DMS153 treated with DMSO at 0.1 percent for 48 hours (cell line): ENCODE results near the gene CFAP92.
A peak's percentile ranks its signal among the peaks of the same experiment; 100 is the strongest.

Source experiments
- DNase-seq: peaks from one replicate; lab custom pipeline; 2025; ENCODE audit not compliant: unreplicated experiment; lab: John Stamatoyannopoulos, UW

Gene CFAP92

DNA sequence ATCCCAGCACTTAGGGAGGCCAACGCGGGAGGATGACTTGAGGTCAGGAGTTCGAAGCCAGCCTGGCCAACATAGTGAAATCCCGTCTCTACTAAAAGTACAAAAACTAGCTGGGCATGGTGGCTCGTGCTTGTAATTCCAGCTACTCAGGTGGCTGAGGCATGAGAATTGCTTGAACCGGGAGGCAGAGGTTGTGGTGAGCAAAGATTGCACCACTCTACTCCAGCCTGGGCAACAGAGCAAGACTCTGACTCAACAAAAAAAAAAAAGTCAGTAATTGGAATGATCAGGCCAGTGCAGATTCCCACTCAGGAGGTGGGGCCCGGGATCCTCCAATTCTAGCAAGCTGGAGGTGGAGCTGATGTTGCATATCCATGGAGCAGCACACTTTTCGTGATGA, 5.6 kb downstream of the CFAP92 start:
- no peak for DNase-seq

DNA sequence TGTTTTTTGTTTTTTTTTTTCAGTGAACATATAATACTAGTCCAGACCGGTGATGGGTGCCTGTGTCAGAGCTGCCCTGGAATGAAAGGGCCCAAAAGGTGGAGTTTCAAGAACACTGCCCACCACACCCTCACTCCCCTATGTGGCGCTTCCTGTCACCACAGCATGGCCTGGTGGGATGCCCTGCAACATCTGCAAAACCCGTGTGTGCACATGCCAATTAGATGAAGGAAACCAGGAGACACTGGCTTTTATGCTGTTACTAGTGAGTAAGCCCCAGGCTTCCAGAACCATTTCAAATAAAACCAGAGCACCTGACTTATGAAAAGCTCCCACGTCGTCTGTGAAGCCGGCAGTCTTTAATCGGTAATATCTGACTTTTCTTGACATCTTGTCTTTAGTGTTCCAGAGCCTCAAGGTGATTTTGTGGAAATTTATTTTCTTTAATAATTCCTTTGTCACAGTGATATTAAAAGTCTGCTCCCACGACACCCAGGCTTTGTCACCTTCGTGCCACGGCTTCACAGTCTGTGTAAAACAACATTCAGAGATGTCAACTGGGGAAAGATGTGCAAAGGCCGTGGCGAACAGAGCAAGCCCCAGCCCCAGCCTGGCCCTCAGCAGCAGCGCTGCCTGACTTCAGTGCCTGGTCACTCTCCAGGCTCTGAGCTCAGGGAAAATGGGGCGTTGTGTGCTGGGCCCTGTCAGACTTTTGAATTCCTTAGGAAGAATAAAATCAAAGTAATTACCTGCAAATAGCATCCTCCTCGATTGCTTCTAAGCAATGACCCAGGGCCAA, 6.4 kb downstream of the CFAP92 start:
- DNase-seq, result no peak

DNA sequence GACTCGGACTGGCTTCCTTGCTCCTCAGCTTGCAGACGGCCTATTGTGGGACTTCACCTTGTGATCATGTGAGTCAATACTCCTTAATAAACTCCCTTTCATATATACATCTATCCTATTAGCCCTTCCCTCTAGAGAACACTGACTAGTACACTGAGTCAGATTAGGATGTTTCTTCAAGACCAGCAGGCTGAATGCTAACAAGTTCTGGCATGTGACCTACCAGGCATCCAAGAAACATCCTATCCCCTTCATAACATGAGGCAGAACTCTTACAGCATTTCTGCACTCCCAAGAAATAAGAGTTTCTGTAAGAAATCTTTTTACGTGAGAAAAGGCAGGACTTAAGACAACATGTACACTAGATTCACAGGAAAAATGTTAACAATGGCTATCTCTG, 9.3 kb downstream of the CFAP92 start:
- DNase-seq, result no peak

DNA sequence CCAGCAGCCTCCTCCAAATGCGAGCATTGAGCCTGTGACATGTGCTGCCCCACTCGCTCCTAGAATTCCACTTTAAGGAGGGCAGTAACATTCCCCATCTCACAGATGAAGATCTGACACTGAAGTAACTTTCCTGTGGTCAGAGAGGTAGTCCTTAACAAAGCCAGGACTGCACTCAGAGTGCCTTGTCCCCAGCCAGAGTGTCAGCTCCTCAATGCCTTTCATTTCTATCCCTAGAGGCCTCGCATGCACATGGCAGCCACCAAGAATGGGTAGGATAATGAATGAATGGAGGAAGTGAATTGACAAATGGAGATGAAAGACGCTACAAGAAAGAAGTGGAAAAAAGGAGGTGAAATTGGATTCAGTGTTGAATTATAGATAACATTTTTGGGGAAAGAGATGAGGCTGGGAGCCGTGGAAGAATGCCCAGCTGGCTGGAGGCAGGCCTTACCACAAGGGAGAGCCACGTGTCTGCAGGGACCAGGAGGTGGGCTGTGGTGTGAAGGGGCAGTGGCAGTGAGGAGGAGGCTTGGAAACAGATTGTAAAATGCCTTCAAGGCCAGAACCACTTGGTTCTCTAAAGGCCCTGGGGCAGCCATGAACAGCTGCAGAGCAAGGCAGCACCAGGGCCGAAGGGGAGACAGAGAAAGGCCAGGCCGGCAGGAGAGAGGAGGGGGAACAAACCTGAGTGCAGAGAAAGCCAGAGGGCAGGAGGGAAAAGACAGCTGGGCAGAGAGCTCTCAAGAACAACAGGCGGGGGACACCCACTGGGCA, 10.4 kb downstream of the CFAP92 start:
- DNase-seq, result no peak

DNA sequence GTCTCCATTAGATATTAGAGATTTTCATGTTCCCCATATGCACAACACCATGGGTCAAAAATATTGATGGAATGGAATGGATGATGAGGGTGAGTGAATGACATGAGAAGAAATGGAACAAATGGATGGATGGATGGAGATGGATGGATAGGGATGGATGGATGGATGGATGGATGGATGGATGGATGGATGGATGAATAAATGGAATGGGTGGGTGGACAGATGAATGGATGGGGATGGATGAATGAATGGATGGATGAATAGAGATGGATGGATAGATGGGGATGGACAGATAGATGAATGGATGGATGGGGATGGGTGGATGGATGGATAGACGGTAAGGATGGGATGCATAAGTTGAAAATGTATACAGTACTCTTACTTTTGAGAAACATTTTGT, 18.6 kb downstream of the CFAP92 start:
- DNase-seq, result no peak

DNA sequence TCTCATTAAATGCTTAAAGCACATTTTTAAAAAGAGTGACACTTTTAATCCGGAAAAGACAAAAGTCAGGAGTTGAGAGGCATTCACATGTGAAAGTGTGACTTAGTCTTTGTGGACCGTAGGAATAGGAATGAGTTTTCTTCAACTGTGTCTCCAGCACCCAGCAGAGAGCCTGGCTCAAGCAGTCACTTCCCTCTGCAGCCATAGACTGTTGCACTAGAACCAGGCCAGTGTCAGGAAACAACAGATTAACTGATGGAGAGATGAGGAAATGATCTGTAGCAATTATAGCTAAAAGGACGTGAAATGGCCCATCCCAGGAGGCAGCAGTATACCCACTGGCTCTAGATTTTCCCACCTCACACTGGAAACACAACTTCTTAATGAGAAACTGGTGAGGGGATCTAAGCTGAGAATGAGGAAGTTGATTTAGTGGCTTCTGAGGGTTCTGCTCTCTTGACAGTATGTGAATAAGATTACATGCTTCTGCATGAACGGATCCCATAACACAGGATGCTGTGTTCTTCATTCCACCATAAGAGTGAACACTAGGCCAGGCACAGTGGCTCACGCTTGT, 19.8 kb downstream of the CFAP92 start:
- DNase-seq, result no peak

DNA sequence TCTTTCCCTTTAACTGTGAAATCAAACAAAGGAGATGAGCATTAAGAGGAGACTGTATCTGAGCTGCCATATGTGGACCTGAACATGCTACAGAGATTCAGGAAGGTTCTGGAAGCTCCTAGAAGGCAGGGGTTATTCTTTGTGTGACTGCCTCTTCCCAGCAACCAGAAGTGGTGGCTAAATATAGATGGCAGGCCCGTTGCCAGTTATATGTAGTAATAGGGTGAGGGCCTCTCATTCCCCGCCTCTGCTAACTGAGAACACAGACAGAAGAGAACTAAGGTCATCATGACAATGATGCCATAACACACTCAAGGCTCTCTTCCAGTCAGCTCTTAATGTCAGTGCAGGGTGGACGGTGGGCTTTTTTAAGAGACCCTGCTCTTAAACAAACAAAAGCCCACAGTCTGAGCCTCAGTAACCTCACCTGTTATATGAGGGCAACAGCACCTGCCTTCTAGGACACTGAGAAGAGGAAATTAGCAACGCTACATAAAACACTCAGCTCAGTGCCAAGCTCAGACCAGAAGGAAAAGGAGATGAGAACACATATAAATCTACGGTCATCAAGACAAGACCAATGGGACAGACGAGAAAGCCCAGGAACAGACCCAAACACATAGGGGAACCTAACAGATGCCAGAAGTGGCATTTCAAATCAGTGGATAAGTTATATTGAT, 22.3 kb downstream of the CFAP92 start:
- no peak for DNase-seq

DNA sequence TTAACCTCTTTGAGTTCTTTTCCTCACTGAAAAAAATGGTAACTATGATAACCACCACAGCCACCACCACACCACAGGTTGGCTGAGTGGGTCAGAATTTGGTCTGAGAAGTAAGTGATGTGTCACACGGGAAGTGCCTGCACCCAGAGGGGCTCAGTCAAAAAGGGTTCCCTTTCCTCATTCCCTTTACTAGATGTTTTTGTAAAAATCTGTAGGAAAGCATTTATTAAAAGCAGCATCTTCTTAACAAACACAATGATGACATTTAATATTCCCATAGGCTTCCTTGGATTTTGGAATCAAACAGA, 23.2 kb downstream of the CFAP92 start:
- no peak for DNase-seq

DNA sequence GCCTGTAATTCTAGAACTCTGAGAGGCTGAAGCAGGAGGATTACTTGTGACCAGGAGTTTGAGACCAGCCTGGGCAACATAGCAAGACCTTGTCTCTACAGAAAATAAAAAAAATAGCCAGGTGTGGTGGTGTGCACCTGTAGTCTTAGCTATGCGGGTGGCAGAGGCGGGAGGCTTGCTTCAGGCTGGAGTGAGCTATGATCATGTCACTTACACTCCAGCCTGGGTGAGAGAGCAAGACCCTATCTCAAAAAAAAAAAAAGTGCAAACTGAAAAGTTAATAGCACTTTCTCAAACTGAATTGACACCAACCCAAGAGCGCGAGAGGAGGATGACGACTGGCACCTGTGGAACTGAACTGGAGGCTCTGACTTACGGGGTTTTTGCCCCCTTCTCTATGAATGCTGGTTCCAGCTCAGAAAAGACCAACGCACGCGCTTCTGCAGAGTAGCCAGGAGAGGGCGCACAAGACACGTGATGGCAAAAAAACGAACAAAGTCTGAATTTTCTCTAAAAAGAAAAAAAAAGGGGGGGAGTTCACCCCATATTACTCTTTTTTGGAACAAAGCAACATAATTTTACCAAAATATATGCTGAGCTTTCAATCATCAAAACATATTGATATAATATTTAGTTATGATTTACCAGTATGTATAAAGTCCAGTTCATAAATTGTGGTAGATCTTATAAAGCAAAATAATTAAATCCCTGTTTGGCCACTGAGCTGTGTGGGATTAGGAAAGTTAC, 23.7 kb downstream of the CFAP92 start:
- peak; percentile 31 for DNase-seq

DNA sequence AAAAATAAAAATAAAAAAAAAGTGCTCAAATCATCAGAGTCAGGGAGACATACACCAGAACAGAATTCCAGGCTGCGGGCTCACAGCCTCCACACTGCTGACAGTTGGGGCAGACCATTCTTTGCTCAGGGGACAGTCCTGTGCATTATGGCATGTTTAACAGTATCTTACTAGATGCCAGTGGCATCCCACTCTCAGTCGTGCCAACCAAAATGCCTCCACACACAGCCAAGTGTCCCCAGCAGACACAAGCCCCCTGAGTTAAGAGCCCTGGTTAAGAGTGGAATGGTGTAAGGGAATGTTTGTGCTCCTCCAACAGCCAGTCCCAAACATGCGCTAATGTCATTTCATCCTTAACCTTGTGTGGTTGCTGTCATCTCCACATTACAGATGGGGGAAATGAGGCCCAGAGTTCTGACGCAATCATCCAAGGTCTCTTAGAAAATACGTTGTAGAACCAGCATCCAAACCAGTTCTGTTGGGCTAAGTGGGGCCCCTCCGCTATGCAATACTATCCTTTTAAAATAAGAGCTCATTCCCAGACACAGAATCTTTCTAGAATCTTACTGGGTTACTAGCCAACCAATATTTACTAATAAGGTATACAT, 26.0 kb downstream of the CFAP92 start:
- no peak for DNase-seq

DNA sequence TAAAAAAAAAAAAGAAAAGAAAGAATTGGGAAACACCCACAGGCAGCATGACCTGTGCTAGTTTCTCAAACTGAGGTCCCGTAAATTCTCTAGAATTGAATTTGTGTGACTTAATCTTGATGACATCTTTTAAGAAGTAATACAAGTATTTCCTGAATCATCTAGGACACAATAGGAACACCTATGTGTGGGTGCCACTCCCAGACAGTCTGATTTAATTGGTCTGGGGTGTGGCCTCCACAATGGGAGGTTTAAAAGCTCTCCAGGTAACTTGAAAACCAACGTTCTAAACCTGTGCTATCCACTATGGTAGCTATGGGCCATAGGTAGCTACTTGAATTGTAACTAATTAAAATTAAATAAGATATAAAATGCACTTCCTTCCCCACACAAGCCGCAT, 28.1 kb downstream of the CFAP92 start:
- no peak for DNase-seq

DNA sequence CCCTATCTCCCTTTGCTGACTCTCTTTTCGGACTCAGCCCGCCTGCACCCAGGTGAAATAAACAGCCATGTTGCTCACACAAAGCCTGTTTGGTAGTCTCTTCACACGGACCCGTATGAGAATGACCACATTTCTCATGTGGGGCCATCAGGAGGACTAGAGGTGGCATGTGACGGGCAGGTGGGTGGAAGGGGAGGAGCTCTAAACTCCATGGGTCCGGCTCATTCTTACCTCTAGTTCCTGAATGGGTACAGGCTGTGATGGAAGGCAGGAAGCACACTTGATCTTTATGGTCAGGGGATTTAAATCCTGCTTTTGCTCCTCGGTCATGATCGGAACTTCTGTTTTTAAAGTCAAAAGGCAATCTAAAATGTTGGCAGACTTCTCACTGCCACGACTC, 28.6 kb downstream of the CFAP92 start:
- no peak for DNase-seq

DNA sequence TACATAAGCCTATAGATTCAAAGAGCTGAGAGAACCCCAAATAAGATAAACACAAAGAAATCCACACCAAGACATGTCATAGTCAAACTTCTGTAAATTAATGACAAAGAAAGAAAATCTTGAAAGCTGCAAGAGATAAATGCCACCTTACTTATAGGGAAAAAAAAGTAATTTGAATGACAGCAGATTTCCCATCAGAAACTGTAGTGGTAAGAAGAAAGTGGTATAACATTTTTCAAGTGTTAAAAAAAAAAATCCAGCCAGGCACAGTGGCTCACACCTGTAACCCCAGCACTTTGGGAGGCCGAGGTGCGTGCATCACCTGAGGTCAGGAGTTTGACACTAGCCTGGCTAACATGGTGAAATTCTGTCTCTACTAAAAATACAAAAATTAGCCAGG, 37.4 kb downstream of the CFAP92 start:
- DNase-seq, result no peak

DNA sequence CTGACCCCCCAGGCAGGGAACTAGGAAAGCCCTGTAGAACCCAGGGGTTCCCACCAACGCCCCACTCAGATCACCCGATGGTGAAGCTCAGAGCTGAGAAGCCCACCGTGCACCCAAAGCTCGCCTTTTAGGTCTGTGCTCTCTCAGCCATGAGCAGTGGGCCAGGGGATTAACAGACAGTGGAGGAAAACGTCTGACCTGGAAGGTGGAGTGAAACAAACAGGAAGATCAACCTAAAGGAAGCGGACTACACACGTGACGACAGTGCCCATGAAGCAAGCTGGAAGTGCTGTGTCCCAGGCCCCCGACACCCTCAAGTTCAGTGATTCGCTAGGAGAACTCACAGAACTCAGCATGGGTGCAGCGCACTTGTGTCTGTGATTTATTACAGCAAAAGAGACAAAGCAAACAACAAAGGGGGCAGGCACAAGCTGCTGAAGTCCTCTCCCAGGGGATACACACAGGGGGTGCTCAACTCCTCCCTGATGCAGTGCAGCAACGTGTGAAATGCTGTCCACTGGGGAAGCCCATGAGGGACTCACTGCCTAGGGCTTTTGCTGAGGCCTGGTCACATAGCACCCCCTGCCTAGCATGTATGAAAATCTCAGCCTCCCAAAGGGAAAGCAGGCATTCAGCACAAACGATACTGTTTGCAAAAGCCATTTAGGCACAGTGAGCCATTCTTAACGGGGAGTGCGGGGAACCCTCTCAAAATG, 43.5 kb downstream of the CFAP92 start:
- peak; percentile 51 for DNase-seq

DNA sequence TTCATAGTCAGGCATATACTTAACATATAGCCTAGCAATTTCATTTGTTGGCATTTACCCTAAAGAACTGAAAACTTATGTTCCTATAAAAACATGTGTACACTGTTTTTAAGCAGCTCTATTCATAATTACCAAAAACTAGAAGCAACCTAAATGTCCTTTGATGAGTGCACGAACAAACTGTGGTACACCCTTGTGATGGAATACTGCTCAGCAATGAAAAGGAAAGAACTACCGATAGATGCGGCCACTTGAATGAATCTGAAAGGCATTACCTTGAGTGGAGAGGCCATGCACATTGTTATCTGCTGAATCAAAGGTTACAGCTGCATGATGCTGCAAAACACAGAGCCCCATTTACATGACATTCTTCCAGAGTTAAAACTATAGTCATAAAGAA, 44.7 kb downstream of the CFAP92 start:
- DNase-seq, result no peak

DNA sequence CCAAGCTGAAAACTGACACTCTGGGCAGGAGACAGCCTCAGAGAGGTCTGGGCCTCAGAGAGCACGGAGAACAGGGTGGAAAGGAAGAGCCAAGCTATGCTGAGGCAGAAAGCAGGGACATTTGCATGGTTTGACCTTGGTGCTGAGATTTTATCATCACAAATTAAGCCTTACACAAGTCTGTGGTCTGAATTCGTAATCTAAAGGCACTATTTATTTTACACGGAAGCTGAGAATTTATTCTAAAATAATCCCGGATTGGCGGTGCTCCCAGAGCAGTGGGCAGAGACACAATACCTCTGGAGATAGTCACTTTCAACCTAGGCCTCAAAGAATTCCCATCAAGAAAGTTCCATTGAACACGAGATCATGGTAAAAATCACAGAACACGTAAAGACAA, 47.5 kb downstream of the CFAP92 start:
- no peak for DNase-seq

DNA sequence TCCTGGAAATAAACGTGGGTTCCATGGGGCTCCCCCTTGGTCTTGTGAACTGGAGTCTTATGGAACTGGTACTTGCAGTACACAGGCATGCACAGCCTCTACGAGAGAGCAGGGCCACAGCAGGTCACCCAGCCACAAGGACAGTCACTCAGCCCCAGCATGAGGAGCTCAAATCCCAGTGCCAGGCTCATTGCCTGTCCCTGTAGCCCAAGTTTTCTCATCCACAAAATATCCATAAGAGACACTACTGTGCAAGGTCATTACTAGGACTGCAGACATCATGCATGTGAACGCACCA, 48.0 kb downstream of the CFAP92 start:
- no peak for DNase-seq

DNA sequence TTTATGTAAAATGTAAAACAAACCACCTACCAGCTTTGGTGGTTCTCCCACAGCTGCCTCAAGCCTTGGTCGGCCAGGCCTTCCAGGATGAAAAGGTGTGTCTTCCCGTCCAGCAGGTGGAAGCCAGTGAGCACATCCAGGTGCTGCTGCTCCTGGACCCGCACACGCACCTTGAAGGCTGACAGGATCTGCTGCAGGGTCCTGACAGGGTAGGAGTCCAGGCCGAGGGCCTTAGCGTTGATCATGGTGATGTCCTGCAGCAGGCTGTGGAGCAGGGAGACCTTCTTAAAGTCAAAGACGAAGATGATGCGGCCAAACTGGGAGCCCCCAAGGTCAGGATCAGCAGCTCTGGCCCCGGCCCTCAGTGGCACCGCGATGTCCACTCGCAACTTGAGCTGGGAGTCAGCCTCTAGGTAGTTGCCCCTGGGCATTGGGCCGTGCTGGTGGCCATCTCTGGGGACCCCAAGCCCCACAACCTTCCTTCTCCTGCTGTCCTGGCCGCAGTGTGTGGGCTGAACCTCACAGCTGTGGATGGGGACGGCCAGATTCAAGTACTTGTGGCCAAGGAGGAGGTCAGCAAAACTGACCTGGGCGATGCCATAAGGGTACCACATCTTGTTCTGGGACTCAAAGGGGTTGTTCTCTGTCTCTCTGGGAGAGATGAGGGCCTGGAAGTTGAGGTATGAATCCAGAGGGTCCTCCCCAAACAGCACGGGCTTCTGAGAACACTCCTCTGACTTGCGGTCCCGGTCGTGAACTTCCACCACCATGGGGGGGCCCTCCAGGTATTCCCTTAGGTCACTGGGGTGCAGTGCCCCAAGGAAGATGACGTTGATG, 48.6 kb downstream of the CFAP92 start:
- no peak for DNase-seq

DNA sequence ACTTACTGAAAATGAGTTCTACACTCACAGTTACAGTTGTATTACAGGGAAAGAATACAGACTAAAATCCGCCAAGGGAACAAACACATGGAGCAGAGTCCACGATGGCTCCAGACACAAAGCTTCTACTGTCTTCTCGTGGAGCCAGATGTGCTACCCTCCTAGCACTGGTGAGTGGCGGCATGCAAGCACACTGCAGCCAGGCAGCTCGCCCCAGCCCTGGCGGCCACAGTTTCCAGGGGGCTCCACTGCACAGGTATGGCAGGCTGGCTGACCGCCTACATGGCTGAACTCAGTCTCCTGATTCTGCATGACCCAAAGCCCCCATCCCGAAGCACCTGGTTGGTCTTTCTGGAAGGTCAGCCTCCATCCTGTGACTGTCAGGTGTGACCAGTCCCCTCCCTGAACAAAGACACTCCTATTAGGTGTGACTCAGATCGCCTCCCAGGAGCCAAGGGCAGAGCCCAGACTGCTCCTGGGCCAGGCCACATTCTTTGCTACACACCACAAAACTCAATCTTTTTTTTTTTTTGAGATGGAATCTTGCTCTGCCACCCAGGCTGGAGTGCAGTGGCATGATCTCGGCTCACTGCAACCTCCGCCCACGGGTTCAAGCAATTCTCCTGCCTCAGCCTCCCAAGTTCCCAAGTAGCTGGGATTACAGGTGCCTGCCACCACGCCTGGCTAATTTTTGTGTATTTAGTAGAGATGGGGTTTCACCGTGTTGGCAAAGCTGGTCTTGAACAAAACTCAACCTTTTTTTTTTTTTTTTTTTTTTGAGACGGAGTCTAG, 51.5 kb downstream of the CFAP92 start:
- no peak for DNase-seq
